HepG2 (cell line): ENCODE results near the gene DDO. TPM values are rescaled to one million over a fixed set of nuclear protein-coding genes. Genes with fewer than 3 reads are reported as not detected.
A peak's percentile ranks its signal among the peaks of the same experiment; 100 is the strongest.

Experiments
- ARID3A ChIP-seq: IDR thresholded peaks from 2 replicates; pipeline ENCODE4 v1.6.1; 2012; ENCODE audit warnings: low read depth, low read length, improper control_type of control experiment
- ASH2L ChIP-seq: fragments of 300-600, 200-600 bp; sonication (generic); IDR thresholded peaks from 2 replicates; pipeline ENCODE4 v1.7.0; 2017; ENCODE audit warnings: low read depth, mild to moderate bottlenecking, moderate library complexity, mixed read lengths, low read length; ENCODE audit not compliant: insufficient read length
- CSRNP1 ChIP-seq: sonication (generic); formaldehyde crosslinking; IDR thresholded peaks from 2 replicates; pipeline ENCODE4 v1.8.1; 2023; ENCODE audit warnings: mild to moderate bottlenecking, missing genetic modification reagents
- ELF4 ChIP-seq: sonication (generic); formaldehyde crosslinking; IDR thresholded peaks from 2 replicates; pipeline ENCODE4 v1.5.0; 2020; ENCODE audit warnings: missing genetic modification reagents, mild to moderate bottlenecking, moderate library complexity, borderline replicate concordance
- HDAC6 ChIP-seq: fragments of 200-600 bp; sonication (generic); IDR thresholded peaks from 2 replicates; pipeline ENCODE4 v1.7.0; 2017; ENCODE audit warnings: mild to moderate bottlenecking, antibody characterized with exemption, low read length, low read depth
- HINFP ChIP-seq: sonication (generic); formaldehyde crosslinking; IDR thresholded peaks from 2 replicates; pipeline ENCODE4 v1.4.0; 2020; ENCODE audit warnings: low read depth, mild to moderate bottlenecking, missing genetic modification reagents
- ISL2 ChIP-seq: sonication (generic); formaldehyde crosslinking; IDR thresholded peaks from 2 replicates; pipeline ENCODE4 v1.5.0; 2020; ENCODE audit warnings: missing genetic modification reagents
- KLF13 ChIP-seq: sonication (generic); formaldehyde crosslinking; IDR thresholded peaks from 2 replicates; pipeline ENCODE4 v1.4.0; 2020; ENCODE audit warnings: mild to moderate bottlenecking, missing genetic modification reagents
- MTF2 ChIP-seq: sonication (generic); formaldehyde crosslinking; IDR thresholded peaks from 2 replicates; pipeline ENCODE4 v1.5.0; 2020; ENCODE audit warnings: missing genetic modification reagents, borderline replicate concordance
- MYC ChIP-seq: sonication (generic); formaldehyde crosslinking; IDR thresholded peaks from 2 replicates; pipeline ENCODE4 v1.9.0; 2021; ENCODE audit warnings: missing genetic modification reagents, borderline replicate concordance
- NONO ChIP-seq, 2 experiments: fragments of 450-650 bp in 1 of 2; sonication (generic) in 1 of 2; formaldehyde crosslinking in 1 of 2; IDR thresholded peaks in 1 of 2; conservative IDR thresholded peaks in 1 of 2; 2 replicates each; pipeline versions ENCODE4 v1.6.1 to v1.8.0; 2017 to 2022; ENCODE audit warnings: mild to moderate bottlenecking in 1 of 2, missing genetic modification reagents in 1 of 2, moderate library complexity in 1 of 2
- SPEN ChIP-seq: sonication (generic); formaldehyde crosslinking; IDR thresholded peaks from 2 replicates; pipeline ENCODE4 v1.5.1; 2020; ENCODE audit warnings: low read depth, mild to moderate bottlenecking, missing genetic modification reagents
- TRIM22 ChIP-seq: fragments of 450-650 bp; IDR thresholded peaks from 2 replicates; pipeline ENCODE4 v1.6.1; 2017
- ZBTB14 ChIP-seq: sonication (generic); formaldehyde crosslinking; IDR thresholded peaks from 2 replicates; pipeline ENCODE4 v1.4.0; 2020; ENCODE audit warnings: missing genetic modification reagents
- ZBTB38 ChIP-seq: sonication (generic); formaldehyde crosslinking; IDR thresholded peaks from 2 replicates; pipeline ENCODE4 v1.5.1; 2020; ENCODE audit warnings: mild to moderate bottlenecking, missing genetic modification reagents
- ZFY ChIP-seq: sonication (generic); formaldehyde crosslinking; IDR thresholded peaks from 2 replicates; pipeline ENCODE4 v1.4.0; 2020; ENCODE audit warnings: missing genetic modification reagents
- ZNF124 ChIP-seq: sonication (generic); formaldehyde crosslinking; IDR thresholded peaks from 2 replicates; pipeline ENCODE4 v1.4.0; 2020; ENCODE audit warnings: missing genetic modification reagents
- ZNF543 ChIP-seq: sonication (generic); formaldehyde crosslinking; IDR thresholded peaks from 2 replicates; pipeline ENCODE4 v1.4.0; 2020; ENCODE audit warnings: mild to moderate bottlenecking, missing genetic modification reagents
- ZNF589 ChIP-seq: sonication (generic); formaldehyde crosslinking; conservative IDR thresholded peaks from 2 replicates; pipeline ENCODE4 v1.8.0; 2022; ENCODE audit warnings: mild to moderate bottlenecking, moderate library complexity, missing genetic modification reagents
- polyA plus RNA-seq, 8 experiments: library from polyadenylated mRNA; depleted of rRNA in 3 of 8; stranded (reverse) in 7 of 8; unstranded in 1 of 8; fragments of >200 nt; fragmentation: Illumina TruSeq in 4 of 8; extraction: Trizol in 4 of 8; gene quantifications; 2 replicates each; pipeline versions ENCODE4 v1.2.1 to v1.2.3, GENCODE V29; 2011 to 2016; ENCODE audit warnings: low read depth in 4 of 8, missing spikeins in 1 of 8, mixed read lengths in 1 of 8; ENCODE audit not compliant: insufficient read depth in 1 of 8
- total RNA-seq, 5 experiments: library from RNA; depleted of rRNA; stranded (reverse); fragments of >200 nt; fragmentation: Illumina TruSeq; extraction: Trizol; gene quantifications; 2 replicates each; pipeline ENCODE4 v1.2.3, GENCODE V29; 2016; ENCODE audit warnings: low read depth in 1 of 5

DDO gene
- total and polyA plus RNA-seq, 2 of the 13 experiments (the other 11 are each of a cell fraction or from before 2014, with no cell fraction given) = 6.1 to 10.3 TPM

- TF ChIP-seq ZBTB14 (no peak), MYC (CRISPR knock-in tag) (no peak), SPEN (CRISPR knock-in tag) (no peak), CSRNP1 (CRISPR knock-in tag) (no peak), NONO (IDR thresholded peaks at IDR 0.05) (no peak), NONO (CRISPR knock-in tag; conservative IDR thresholded peaks at IDR 0.05) (no peak), ZBTB38 (CRISPR knock-in tag) (no peak), ASH2L (no peak), ZNF543 (CRISPR knock-in tag) (no peak), KLF13 (CRISPR knock-in tag) (0 out of 2 replicates have a peak, but pooled peaks have one; percentile 57), HDAC6 (no peak), ZNF124 (no peak), ELF4 (no peak), MTF2 (CRISPR knock-in tag) (no peak), TRIM22 (no peak), ARID3A (no peak), ZFY (CRISPR knock-in tag) (0 out of 2 replicates have a peak, but pooled peaks have one; percentile 22), ZNF589 (CRISPR knock-in tag) (no peak), HINFP (no peak), ISL2 (CRISPR knock-in tag) (no peak)
These were observed at the start of gene DDO (continued) for GRCh38 chr6:110415086-110415916.
